Muscle layer of colon (tissue), 2 donors: Measurements from ENCODE around the gene CTBP2.

ENCODE experiments used
- H3K27ac ChIP-seq: one replicate; pipeline ENCODE4 v1.7.0; 2013; ENCODE audit warnings: low read depth, mild to moderate bottlenecking, low read length, moderate library complexity
- H3K27me3 ChIP-seq, 2 donors: one replicate each; pipeline ENCODE4 v1.7.0; 2013; ENCODE audit warnings: low read length in 2 of 2, mild to moderate bottlenecking in 2 of 2; ENCODE audit not compliant: insufficient read depth in 2 of 2, control insufficient read depth in 1 of 2
- H3K36me3 ChIP-seq: one replicate; pipeline ENCODE4 v1.7.0; 2013; ENCODE audit warnings: mild to moderate bottlenecking, low read length; ENCODE audit not compliant: insufficient read depth
- H3K4me1 ChIP-seq: one replicate; pipeline ENCODE4 v1.7.0; 2013; ENCODE audit warnings: mild to moderate bottlenecking, low read length; ENCODE audit not compliant: insufficient read depth
- H3K4me3 ChIP-seq, 2 donors: one replicate each; pipeline ENCODE4 v1.7.0; 2013; ENCODE audit warnings: low read length in 2 of 2, low read depth in 1 of 2, mild to moderate bottlenecking in 1 of 2, moderate library complexity in 1 of 2
- H3K9ac ChIP-seq: one replicate; pipeline ENCODE4 v1.7.0; 2013; ENCODE audit warnings: low read length
- H3K9me3 ChIP-seq: one replicate; pipeline ENCODE4 v1.7.0; 2013; ENCODE audit warnings: mild to moderate bottlenecking, low read length
- donor health status: abdominal sarcoma.
- donor health status: Adenocarcinoma of cecum.

The CTBP2 gene

DNA sequence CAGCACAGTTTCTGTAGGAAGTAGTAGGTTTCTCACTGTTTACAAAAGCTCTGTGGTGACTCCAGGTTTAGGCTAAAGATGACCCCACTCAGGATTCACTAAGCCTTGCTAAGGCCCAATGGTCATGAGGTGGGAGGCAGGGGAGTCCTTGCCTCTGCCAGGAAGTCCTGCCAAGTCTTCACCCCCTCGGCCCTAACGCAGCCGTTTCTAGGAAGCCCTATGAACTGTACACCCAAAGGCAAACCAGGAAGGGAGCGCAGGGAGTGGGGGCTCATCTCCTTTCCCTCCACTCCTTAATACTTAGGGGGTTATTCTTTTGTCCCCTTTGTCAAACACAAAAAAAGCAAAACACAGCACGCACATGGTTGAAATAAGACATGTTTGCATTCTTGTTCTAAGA is 64.6 kb downstream of the CTBP2 start:
- H3K27me3 ChIP-seq, result no peaks in the 10 kb centered on the region
- H3K4me1 ChIP-seq, result peaks cover 47% of the 10 kb centered on the region
- no peak overlapping the region for H3K9ac ChIP-seq
- H3K36me3 ChIP-seq, result peaks cover 4% of the 10 kb centered on the region
- H3K27ac ChIP-seq, result no peak overlapping the region
- no peaks in the 10 kb centered on the region for H3K9me3 ChIP-seq
- no peak overlapping the region for H3K4me3 ChIP-seq

DNA sequence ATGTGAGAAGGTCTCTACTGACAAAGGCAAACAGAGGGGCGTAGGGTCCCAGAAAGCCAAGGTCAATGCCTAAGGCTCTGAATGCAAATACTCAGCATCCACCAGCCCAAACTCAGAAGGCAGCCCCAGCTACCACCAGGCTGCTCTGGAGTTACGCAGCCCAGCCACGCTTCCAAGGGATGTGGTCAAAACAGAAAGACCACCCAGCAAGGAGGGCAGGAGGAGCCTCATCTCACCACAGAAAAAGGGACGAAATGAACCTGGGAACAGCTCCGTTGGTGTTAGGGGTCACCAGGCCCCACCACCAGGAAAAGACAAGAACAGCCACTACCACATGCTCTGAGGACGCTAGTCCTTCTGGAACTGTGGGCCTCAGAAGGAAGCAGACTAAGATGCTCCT is 65.1 kb downstream of the CTBP2 start:
- Histone ChIP-seq H3K27ac (no peak overlapping the region), H3K4me3 (no peak overlapping the region), H3K36me3 (peaks cover 4% of the 10 kb centered on the region), H3K9ac (no peak overlapping the region), H3K27me3 (no peaks in the 10 kb centered on the region), H3K4me1 (peaks cover 48% of the 10 kb centered on the region), H3K9me3 (no peaks in the 10 kb centered on the region)

DNA sequence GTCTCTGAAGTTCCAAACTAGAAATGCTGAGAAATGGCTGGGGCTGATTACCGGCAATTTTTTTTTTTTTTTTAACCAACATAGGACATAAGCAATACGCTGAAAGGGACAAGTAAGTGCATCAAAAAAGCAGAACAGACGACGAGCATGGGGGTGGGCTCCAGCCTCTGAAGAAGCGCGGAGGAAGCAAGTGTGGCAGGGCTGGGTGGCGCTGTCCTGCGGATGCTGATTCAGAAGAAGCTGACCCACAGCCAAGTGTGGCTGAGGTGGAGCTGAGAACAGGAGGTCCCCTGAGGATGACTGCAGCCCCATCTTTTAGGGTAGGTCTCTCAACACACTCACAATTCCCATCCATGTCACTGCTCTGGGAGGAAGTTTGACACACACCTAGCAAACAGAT is 65.6 kb downstream of the CTBP2 start:
- peaks cover 4% of the 10 kb centered on the region for H3K36me3 ChIP-seq
- no peaks in the 10 kb centered on the region for H3K9me3 ChIP-seq
- no peak overlapping the region for H3K27ac ChIP-seq
- no peak overlapping the region for H3K4me3 ChIP-seq
- H3K27me3 ChIP-seq, result no peaks in the 10 kb centered on the region
- no peak overlapping the region for H3K9ac ChIP-seq
- peaks cover 50% of the 10 kb centered on the region for H3K4me1 ChIP-seq

DNA sequence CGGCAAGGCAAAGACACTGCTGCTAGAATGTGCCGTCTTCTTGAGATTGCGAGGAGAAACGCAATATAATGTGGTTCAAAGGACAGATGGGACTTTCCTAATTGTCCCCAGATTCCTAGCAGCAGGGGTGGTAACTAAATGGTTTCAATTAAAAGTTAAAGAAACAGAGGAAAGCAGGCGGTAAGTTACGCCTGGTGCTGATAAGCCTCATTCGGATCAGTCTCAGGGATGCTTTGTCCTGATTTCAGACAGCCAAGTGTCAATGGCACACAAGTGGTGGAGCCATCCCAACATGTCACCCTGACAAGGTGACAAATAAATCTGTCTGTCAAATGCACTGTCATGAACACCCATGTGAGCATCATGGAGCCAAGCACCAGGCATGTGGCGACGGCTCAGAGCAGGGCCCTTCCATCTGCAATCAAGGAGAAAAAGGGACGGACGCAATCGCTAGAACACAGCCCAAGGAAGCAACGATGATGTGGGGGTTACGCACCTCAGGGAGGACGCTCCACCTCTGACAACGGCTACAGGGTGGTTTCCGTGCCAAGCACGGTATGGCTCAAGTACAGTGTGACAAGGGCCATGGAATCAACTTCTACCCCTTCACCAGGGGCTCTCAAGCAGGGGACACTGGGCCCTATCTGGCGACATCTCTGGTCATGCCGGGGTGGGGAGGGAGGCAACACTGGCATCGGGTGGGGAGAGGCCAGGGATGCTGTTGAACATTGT is 66.2 kb downstream of the CTBP2 start:
- Histone ChIP-seq H3K9ac (no peak overlapping the region), H3K9me3 (no peaks in the 10 kb centered on the region), H3K27me3 (no peaks in the 10 kb centered on the region), H3K4me3 (no peak overlapping the region), H3K27ac (peak overlapping the region; percentile 9), H3K36me3 (peaks cover 4% of the 10 kb centered on the region), H3K4me1 (peaks cover 56% of the 10 kb centered on the region)

DNA sequence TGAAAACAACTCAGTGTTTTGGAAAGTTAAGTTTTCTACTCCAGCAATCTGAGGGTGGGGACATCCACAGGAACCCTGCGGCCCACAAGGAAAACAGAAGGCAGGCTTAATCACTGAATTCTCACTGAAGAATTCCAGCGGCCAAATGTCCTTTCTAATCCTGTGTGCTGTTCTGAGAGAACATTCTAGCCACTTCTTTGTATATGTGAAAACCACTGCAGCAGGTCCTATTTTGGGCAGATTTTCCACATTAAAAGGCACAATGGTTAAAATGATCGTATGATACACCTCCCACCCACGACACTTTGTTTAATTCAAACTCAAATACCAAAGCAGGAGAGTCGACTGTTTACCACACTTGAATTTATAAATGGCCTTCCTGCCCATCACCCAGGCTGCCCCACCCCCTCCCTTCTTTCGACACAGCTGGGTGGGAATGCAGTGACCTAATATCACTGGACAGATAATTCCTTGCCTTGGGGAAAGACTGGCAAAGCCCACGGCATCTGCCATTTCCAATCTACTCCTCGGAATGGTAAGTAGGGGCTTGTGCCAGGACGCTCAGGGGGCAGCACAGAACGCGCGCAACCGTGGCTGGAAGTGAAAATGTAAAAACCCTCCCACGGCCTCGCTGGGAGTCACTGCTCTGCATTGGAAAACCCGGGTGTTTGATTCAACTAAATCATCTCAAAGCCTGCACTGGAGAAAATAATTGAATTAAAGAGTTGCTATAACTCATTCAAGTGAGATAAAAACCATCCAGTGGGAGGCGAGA is 67.0 kb downstream of the CTBP2 start:
- Histone ChIP-seq H3K4me1 (peaks cover 57% of the 10 kb centered on the region), H3K36me3 (peaks cover 4% of the 10 kb centered on the region), H3K9ac (no peak overlapping the region), H3K27ac (peak overlapping the region; percentile 14), H3K4me3 (no peak overlapping the region), H3K27me3 (no peaks in the 10 kb centered on the region), H3K9me3 (no peaks in the 10 kb centered on the region)

DNA sequence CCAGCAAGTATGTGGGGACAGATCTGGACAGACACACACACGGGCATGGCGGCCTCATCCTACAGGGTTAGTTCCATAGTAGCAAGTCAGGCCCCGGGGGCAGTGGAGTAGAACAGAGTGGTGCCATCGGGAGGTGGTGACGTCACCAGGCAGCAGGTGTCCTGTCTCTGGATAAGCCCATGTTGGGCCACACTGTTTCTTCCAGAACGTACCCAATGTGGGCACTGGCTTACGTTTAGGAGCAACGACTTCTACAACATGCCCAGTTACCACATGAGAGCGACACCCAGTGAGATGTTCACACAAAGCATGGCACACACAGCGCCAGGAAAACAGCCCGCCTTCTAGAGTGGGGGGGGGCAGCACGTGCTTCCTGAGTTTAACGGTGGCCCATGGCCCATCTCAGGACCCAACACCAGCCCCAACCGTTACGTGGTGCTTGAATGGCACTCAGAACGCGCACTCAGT is 67.8 kb downstream of the CTBP2 start:
- peaks cover 57% of the 10 kb centered on the region for H3K4me1 ChIP-seq
- no peaks in the 10 kb centered on the region for H3K27me3 ChIP-seq
- H3K9ac ChIP-seq, result no peak overlapping the region
- H3K36me3 ChIP-seq, result peaks cover 6% of the 10 kb centered on the region
- H3K4me3 ChIP-seq, result no peak overlapping the region
- peak overlapping the region; percentile 14 for H3K27ac ChIP-seq
- H3K9me3 ChIP-seq, result no peaks in the 10 kb centered on the region

DNA sequence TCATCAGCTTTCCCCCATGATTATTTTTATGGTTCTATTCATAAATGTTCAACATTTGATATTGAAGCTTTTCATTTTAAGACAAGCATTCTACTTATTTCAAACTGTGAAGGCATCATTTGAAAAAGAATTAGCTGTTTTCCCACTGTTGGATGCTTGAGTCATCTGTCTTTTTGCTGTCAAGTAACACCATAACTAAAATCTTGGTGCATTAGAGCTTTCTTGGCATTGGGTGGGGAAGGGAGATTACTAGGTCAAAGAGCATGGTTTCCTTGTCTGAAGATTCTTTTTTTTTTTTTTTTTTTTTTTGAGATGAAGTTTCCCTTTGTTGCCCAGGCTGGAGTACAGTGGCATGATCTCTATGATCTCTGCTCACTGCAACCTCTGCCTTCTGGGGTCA is 68.5 kb downstream of the CTBP2 start:
- no peak overlapping the region for H3K9ac ChIP-seq
- no peaks in the 10 kb centered on the region for H3K27me3 ChIP-seq
- H3K9me3 ChIP-seq, result no peaks in the 10 kb centered on the region
- H3K4me3 ChIP-seq, result no peak overlapping the region
- peaks cover 57% of the 10 kb centered on the region for H3K4me1 ChIP-seq
- H3K27ac ChIP-seq, result no peak overlapping the region
- peaks cover 6% of the 10 kb centered on the region for H3K36me3 ChIP-seq

DNA sequence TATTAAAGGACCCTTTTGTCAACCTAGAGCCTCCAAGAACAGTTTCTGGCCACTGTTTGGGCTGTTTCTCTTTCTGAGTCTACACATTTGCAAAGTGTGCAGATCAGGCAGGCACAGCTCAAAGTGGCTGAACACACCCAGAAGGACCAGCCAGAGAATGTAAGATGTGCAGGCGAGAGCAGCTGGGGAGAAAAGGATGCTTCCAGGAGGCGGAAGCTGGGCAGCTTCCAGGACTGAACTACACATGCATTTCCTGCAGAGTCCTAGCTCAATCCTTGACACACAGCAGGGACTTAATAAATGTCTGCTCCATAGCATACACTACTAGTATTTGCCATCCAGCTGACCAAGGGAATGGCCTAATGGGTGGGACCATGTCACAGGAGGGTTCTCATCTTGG is 70.9 kb downstream of the CTBP2 start:
- H3K4me3 ChIP-seq, result no peak overlapping the region
- no peaks in the 10 kb centered on the region for H3K9me3 ChIP-seq
- peaks cover 49% of the 10 kb centered on the region for H3K4me1 ChIP-seq
- no peak overlapping the region for H3K9ac ChIP-seq
- H3K36me3 ChIP-seq, result peaks cover 6% of the 10 kb centered on the region
- H3K27ac ChIP-seq, result no peak overlapping the region
- no peaks in the 10 kb centered on the region for H3K27me3 ChIP-seq

DNA sequence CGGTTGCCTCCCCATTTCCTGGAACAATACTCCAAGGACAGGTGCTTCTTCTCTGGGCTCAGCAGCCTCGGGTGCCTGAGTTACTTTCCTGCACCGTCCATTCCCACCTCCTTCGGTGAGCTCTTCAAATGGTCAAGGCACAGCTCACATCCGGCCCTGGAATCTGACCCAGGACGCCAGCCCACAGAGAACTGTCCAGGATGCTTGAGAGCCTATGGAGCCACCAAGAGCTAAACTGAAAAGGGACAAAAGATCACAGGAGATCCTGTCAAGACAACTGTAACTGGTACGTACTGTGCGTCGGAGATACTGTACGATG is 72.5 kb downstream of the CTBP2 start:
- Histone ChIP-seq H3K4me1 (peaks cover 41% of the 10 kb centered on the region), H3K9ac (no peak overlapping the region), H3K27me3 (no peaks in the 10 kb centered on the region), H3K4me3 (no peak overlapping the region), H3K27ac (no peak overlapping the region), H3K9me3 (no peaks in the 10 kb centered on the region), H3K36me3 (peaks cover 6% of the 10 kb centered on the region)

DNA sequence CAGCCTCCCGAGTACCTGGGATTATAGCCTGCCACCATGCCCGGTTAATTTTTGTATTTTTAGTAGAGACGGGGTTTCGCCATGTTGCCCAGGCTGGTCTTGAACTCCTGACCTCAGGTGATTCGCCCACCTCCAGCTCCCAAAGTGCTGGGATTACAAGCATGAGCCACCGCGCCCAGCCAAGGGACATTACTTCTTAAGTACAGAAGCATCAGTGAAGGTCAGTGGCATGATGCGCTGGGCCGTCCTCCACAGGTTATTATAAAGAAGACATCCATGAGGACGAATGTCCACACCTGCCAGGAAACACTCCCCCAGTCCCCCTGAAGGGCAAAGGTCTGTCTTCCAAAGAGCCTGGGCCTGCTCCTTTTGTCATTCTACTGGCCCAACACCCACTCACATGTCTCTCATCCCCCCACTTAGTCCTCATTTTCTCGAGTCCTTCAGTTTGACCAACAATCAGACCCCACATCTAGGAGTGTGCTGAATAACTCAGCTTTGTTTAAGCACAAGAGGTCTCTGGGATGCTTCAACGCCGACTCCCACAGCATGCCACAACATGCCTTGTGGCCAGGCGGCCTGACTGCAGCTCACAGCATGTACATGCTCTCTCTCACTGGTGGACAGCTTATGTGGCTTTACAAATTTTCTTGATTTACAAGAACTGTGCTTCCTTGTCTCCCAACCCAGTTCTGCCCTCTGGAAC is 73.0 kb downstream of the CTBP2 start:
- Histone ChIP-seq H3K27me3 (no peaks in the 10 kb centered on the region), H3K4me3 (no peak overlapping the region), H3K4me1 (peaks cover 38% of the 10 kb centered on the region), H3K27ac (no peak overlapping the region), H3K36me3 (peaks cover 6% of the 10 kb centered on the region), H3K9ac (no peak overlapping the region), H3K9me3 (no peaks in the 10 kb centered on the region)

DNA sequence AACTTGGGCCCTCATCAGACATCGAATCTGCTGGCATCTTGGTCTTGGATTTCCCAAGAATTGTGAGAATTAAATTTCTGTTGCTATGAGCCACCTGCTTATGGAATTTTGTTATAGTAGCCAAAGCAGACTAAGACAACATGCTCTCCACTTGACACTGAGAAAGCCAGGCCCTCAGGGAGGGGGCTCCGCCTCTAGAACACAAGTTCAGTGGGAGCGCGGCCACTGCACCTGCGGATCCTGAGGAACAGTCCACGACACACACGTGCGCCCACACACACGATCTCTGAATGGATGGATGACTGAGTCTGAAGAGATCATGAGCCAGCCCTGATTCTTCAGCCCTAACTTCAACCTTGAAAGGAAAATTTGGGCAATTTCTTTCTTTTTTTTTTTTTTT is 73.7 kb downstream of the CTBP2 start:
- Histone ChIP-seq H3K9me3 (no peaks in the 10 kb centered on the region), H3K27ac (no peak overlapping the region), H3K4me1 (peaks cover 38% of the 10 kb centered on the region), H3K36me3 (peaks cover 6% of the 10 kb centered on the region), H3K9ac (no peak overlapping the region), H3K27me3 (no peaks in the 10 kb centered on the region), H3K4me3 (no peak overlapping the region)
